ENCODE data around the gene TASOR.
"Not testable (repeated sequence)": the region's sequence is repeated elsewhere in the genome, so short reads cannot be mapped to it uniquely, and the experiment has no call there.

The TASOR gene, protein sequence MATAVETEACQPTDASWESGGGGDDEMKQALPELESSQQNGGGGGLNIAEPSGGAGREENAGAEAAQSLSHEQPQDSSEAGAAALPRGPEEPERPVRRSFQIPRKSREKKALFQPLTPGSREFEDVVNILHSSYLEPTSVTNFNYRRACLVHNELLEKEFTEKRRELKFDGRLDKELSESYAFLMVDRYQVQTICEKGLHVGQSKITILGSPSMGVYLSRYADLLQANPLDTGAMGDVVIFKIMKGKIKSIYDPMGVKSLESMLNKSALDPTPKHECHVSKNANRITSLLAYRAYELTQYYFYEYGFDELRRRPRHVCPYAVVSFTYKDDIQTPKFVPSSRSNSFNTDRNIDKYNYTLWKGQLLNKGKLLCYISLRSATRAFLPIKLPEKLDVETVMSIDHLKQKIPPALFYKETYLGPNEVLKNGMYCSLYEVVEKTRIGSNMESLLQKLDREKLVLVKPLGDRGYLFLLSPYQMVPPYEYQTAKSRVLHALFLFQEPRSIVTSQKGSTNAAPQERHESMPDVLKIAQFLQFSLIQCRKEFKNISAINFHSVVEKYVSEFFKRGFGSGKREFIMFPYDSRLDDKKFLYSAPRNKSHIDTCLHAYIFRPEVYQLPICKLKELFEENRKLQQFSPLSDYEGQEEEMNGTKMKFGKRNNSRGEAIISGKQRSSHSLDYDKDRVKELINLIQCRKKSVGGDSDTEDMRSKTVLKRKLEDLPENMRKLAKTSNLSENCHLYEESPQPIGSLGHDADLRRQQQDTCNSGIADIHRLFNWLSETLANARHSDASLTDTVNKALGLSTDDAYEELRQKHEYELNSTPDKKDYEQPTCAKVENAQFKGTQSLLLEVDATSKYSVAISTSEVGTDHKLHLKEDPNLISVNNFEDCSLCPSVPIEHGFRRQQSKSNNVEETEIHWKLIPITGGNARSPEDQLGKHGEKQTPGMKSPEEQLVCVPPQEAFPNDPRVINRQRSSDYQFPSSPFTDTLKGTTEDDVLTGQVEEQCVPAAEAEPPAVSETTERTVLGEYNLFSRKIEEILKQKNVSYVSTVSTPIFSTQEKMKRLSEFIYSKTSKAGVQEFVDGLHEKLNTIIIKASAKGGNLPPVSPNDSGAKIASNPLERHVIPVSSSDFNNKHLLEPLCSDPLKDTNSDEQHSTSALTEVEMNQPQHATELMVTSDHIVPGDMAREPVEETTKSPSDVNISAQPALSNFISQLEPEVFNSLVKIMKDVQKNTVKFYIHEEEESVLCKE (N-terminal part only)

DNA sequence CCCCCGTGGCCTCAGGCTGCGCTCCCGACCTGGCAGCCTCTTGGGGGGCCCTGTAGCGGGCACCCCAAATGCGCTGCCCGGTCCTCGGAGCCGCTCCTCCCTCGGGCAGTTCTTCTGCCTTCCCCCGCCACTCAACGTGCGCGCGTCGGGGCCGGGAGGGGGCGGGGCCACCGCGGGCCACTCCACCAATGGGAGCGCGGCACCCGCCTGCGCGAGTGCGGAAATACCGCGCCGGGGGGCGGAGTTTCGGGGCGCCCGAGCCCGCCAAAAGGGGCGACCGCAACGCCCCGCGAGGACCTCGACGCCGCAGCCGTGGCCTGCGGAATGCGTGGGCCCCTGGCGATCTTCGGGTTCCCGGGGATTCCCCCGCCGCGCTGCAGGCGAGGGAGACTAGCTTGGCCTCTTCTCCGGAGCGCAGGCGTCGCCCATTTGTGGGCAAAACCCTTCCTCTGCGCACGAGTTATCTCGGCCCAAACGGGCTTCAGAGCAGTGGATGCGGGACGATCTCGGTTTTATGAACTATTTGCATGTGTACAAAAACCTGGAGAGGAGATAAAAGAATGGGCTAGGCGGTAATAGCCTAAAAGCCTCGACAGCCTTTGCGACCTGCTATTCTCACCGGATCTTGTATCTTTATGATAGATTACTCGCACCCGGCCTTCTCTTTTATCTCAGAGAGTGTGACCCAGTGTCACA is at the start of gene TASOR:
Gene TASOR (minus strand): TSS at position 144 of the 696 bp plus-strand sequence. CDS start 259 bp downstream, outside the sequence.
- DNase-seq, result peak; percentile 90

DNA sequence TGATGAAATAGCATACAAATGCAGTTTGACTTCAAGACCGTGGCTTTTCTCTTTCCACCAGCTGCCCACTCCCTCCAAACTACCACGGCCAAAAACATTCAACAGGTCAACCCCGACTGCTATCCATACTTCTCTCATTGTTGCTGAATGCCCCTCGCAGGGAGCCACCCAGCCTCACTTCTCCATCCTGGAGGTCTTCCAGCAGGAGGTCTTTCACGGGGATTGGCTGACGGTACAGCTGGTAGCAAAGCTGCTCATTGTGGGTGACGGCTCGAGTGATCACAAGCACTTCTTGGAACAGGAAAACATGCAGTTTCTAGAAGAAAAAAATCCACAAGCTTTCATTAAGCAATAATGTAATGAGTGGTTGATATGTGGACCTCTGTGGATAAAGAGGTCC is 49.0 kb upstream of the TASOR start:
- no peak for DNase-seq

GRCh38 chr3:56725175-56725574 is 42.1 kb upstream of the TASOR start:
- DNase-seq, result peak; percentile 70

DNA sequence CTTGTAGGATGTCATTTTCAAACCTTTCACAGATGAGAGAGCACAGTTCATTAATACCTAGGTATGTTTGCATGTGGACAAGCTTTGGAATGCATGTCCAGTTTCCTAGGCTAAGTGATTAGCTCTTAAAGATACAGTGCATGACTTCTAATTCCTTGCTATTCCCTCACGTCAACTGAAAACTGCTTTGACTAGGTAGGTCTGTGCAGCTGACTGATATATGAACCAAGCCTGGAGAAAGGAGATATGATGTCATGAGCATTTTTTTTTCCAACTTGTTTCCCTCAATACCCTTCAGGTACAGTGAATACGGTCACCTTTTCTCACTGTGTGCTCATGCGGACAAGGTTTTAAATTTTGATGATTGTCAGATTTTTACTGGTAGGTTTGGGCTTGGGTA is 41.6 kb upstream of the TASOR start:
- DNase-seq, result no peak

GRCh38 chr3:56720849-56721248 is 37.8 kb upstream of the TASOR start:
- DNase-seq, result no peak

DNA sequence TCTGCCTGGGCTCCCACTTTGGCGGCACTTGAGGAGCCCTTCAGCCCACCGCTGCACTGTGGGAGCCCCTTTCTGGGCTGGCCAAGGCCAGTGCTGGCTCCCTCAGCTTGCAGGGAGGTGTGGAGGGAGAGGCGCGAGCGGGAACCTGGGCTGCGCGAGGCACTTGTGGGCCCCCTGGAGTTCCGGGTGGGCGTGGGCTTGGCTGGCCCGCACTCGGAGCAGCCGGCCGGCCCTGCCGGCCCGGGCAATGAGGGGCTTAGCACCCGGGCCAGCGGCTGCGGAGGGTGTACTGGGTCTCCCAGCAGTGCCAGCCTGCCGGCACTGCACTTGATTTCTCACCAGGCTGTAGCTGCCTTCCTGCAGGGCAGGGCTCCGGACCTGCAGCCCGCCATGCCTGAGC is 35.7 kb upstream of the TASOR start:
- not testable (repeated sequence) for DNase-seq

- DNase-seq, result no peak
These were observed 28.3 kb upstream of the TASOR start for GRCh38 chr3:56711344-56711743.

GRCh38 chr3:56707412-56707811 is 24.3 kb upstream of the TASOR start:
- peak; percentile 44 for DNase-seq

DNA sequence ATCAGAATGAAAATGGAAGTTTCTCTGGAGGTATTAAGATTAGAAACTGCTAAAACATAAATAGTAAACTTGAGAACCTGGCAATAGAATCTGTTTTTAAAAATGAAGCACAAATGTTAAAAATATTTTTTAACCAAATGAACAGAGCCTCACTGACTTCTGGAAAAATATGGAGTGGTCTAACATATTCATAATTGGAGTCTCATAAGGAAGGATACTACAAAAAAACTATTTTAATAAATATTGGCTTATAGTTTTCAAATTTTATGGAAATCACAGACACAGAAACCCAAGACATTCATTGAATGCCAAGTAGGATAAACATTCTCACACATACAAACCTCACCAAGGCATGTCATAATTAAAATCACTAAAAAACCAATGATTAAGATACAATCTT is 23.6 kb upstream of the TASOR start:
- DNase-seq, result no peak

DNA sequence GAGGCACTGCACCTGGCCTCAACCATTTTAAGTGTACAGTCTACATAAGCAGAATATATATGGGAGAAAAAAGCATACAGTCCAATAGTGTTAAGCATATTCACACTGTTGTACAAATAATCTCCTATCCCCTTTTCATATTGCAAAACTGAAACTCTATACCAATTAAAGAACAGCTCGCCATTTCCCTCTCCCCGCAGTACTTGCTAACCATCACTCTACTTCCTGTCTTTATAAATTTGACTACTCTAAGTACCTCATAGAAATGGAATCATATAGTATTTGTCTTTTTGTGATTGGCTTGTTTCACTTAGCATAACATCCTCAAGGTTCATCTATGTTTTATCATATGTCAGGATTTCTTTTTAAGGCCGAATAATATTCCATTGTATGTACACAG is 21.6 kb upstream of the TASOR start:
- DNase-seq, result no peak

GRCh38 chr3:56702490-56703315 is 19.6 kb upstream of the TASOR start:
- DNase-seq, result peak; percentile 83

- no peak for DNase-seq
These were observed 17.1 kb upstream of the TASOR start for GRCh38 chr3:56700151-56700550.

DNA sequence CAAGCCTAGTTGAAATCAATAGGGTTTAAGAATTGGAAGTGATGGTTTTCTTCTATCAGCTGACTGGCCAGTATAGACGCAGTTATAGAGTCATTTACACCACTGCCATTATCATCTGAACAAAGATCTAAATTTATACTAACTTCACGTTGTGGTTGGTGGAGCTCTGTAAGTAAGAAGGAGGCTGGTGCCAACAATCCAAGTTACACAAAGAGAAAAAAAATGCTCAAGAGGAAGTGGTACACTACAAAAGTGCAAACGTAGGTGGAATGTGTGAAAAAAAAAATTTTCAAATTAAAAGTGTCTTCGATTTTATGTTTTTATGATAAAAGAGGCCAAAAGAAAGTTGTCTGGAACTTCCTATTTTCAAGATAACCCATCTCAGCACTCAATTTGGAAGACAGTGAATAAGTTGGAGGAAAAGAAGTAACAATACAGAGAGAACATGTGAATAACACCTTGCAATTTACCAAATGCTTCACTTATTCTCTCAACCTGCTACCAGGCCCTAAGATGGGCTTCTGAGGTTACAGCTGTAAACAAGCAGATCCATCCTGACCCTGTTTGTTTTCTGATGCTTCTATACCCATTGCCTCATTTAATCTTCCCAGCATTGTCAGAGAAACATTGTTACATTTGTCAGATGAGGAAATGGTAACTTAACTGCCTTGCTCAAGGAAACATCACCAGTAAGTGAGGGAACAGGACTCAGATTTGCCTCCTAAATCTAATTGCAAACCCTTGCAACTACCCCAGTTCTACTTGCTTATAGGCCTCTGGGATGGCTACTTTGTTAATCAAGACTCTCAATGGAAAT is 12.0 kb upstream of the TASOR start:
- DNase-seq, result peak; percentile 59

DNA sequence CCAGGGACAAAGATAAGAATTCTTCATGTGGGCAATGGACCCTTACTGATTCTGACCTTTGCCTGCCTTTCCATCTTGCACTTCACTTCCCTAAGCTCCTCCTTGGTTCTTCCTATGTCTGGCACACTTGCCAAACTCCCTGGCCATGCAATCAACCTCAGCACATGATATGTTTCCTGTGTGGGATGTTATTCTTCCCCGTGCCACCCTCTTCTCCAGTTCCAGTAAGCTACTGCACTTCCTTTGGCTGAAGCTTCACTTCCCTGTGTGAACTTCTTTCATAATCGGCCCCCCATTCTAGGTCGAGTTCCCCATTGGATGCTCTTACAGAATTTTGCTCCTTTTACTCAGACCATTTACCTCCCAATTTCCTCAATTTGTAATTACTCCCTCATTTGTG is 10.7 kb upstream of the TASOR start:
- DNase-seq, result peak; percentile 21

- peak; percentile 71 for DNase-seq
These were observed 9.7 kb upstream of the TASOR start for GRCh38 chr3:56692520-56693433.

- DNase-seq, result not testable (repeated sequence)
These were observed 8.9 kb upstream of the TASOR start for GRCh38 chr3:56692001-56692365.

DNA sequence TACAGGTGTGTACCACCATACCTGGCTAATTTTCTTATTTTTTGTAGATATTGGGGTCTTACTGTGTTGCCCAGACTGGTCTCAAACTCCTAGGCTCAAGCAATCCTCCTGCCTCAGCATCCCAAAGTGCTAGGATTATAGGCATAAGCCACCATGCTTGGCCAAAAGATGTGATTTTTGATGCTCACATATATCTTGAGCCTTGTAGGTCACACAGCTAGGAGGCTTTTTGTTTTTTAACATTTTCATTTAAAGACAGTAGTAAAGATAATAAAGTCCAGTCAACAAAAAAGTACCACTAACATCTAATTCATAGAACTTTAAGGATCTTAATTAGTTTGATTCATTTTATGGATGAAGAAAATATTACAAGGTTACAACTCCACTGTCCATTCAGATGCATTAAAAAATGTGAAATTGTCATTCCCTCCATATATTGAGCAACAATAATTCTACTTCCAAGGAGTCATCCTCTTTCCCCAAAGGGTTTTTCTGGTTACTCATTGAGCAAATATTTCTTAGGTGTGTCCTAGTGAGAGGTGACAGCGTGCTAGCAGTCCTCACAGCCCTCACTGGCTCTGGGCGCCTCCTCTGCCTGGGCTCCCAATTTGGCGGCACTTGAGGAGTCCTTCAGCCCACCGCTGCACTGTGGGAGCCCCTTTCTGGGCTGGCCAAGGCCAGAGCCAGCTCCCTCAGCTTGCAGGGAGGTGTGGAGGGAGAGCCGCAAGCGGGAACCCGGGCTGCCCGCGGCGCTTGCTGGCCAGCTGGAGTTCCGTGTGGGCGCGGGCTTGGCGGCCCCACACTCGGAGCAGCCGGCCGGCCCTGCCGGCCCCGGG is 8.3 kb upstream of the TASOR start:
- no peak for DNase-seq

DNA sequence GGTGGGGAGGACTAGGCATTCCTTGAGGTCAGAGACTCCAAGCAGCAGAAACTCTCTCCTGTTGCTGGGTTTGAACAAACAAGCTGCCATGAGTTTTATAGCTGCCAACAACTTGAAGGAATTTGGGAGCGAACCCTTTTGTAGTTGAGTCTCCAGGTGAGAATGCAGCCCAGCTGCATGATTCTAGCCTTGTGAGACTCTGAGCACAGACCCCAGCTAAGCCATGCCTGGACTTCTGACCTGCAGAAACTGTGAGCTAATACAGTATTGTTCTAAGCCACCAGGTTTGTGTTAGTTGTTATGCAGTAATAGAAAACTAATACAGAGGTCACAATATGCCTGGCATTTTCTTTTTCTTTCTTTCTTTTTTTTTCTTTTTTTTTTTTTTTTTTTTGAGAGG is 6.2 kb upstream of the TASOR start:
- DNase-seq, result no peak

DNA sequence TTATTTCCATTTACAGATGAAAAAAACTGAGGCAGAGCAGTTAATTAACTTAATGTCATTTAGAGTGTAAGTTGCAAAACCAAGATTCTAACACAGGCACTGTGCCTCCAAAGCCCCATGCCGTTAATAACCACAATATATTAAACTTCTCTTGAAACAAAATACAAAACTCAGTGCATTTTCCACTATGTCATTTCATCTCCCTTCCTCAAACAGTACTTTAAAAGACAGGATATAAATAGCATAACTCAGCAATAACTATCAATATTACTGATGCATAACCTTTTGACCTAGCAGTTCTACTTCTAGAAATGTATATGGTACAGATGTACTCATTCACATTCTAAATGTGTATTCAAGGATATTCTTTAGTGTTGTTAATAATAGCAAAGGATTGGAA is 5.1 kb upstream of the TASOR start:
- DNase-seq, result no peak
